HK-2 (cell line): Measurements from ENCODE around the gene RNFT1.
"Not testable (repeated sequence)": the region's sequence is repeated elsewhere in the genome, so short reads cannot be mapped to it uniquely, and the experiment has no call there.

Source experiments
- DNase-seq: peaks from one replicate; pipeline ENCODE4 v3.0.0-alpha.2; 2018; ENCODE audit not compliant: unreplicated experiment

RNFT1 gene

GRCh38 chr17:59930121-59930520, 34.4 kb downstream of the RNFT1 start:
- DNase-seq: not testable (repeated sequence)

GRCh38 chr17:59920637-59921036, 43.9 kb downstream of the RNFT1 start:
- not testable (repeated sequence) for DNase-seq

- no peak for DNase-seq
These were observed 48.1 kb downstream of the RNFT1 start for GRCh38 chr17:59916446-59916845.

- DNase-seq: no peak
These were observed 50.2 kb downstream of the RNFT1 start for GRCh38 chr17:59914274-59914854.

- no peak for DNase-seq
These were observed 57.1 kb downstream of the RNFT1 start for GRCh38 chr17:59907467-59907866.

GRCh38 chr17:59903455-59903854, 61.1 kb downstream of the RNFT1 start:
- DNase-seq: no peak
